Mucosa of rectum (tissue), 2 donors: ENCODE data around the gene MIPOL1.
"Not testable (repeated sequence)": the region's sequence is repeated elsewhere in the genome, so short reads cannot be mapped to it uniquely, and the experiment has no call there.

Source experiments
- H3K27ac ChIP-seq, 2 donors: one replicate each; pipeline ENCODE4 v1.7.0; 2013; ENCODE audit warnings: inconsistent platforms in 2 of 2, low read depth in 2 of 2, low read length in 2 of 2
- H3K27me3 ChIP-seq, 2 donors: one replicate each; pipeline ENCODE4 v1.7.0; 2013; ENCODE audit warnings: low read length in 2 of 2; ENCODE audit not compliant: control insufficient read depth in 2 of 2, insufficient read depth in 2 of 2
- H3K36me3 ChIP-seq, 2 donors: one replicate each; pipeline ENCODE4 v1.7.0; 2013; ENCODE audit warnings: low read length in 2 of 2; ENCODE audit not compliant: control insufficient read depth in 2 of 2, insufficient read depth in 2 of 2
- H3K4me1 ChIP-seq, 2 donors: one replicate each; pipeline ENCODE4 v1.7.0; 2013; ENCODE audit warnings: low read length in 2 of 2, mild to moderate bottlenecking in 1 of 2; ENCODE audit not compliant: control insufficient read depth in 2 of 2, insufficient read depth in 2 of 2
- H3K4me3 ChIP-seq, 2 donors: one replicate each; pipeline ENCODE4 v1.7.0; 2013; ENCODE audit warnings: low read length in 2 of 2
- H3K9ac ChIP-seq, 2 donors: one replicate each; pipeline ENCODE4 v1.7.0; 2013; ENCODE audit warnings: low read length in 2 of 2, low read depth in 1 of 2, mild to moderate bottlenecking in 1 of 2
- H3K9me3 ChIP-seq, 2 donors: one replicate each; pipeline ENCODE4 v1.7.0; 2013; ENCODE audit warnings: low read length in 2 of 2; ENCODE audit not compliant: control insufficient read depth in 2 of 2
- donor health status: healthy.
- donor health status: Normal muscosa, but diverticular disease.

The MIPOL1 gene

GRCh38 chr14:37546621-37547447 is 349.1 kb downstream of the MIPOL1 start:
- Histone ChIP-seq H3K36me3 (no peaks in the 10 kb centered on the region), H3K27me3 (no peaks in the 10 kb centered on the region), H3K4me3 (peak overlapping the region; percentile 5 to 29), H3K4me1 (no peaks in the 10 kb centered on the region), H3K9ac (no peak overlapping the region), H3K27ac (no peak overlapping the region), H3K9me3 (no peaks in the 10 kb centered on the region)

GRCh38 chr14:37550511-37550910 is 352.8 kb downstream of the MIPOL1 start:
- Histone ChIP-seq H3K4me1 (no peaks in the 10 kb centered on the region), H3K36me3 (no peaks in the 10 kb centered on the region), H3K4me3 (no peak overlapping the region), H3K27ac (no peak overlapping the region), H3K9ac (no peak overlapping the region), H3K9me3 (no peaks in the 10 kb centered on the region), H3K27me3 (no peaks in the 10 kb centered on the region)

DNA sequence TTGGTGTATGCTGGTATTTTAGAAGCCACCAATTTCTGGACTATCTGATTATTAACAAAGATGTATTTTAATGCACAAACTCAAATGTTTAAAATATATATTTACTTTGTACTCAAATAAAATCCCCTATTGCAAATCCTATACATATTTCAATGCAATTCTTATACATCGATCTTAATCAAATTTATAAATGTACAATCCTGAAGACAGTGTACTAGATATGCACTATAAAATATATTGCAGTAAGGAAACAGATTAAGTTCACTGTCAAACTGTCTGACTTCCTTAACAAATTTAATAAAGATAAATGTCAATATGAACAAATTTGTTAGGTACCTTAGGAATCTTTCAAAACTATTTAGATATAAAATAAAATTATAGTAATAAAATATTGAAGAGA is 353.4 kb downstream of the MIPOL1 start:
- no peaks in the 10 kb centered on the region for H3K27me3 ChIP-seq
- no peak overlapping the region for H3K27ac ChIP-seq
- H3K9me3 ChIP-seq = no peaks in the 10 kb centered on the region
- no peaks in the 10 kb centered on the region for H3K4me1 ChIP-seq
- H3K9ac ChIP-seq = no peak overlapping the region
- no peak overlapping the region for H3K4me3 ChIP-seq
- H3K36me3 ChIP-seq = no peaks in the 10 kb centered on the region

GRCh38 chr14:37553935-37554550 is 356.3 kb downstream of the MIPOL1 start:
- Histone ChIP-seq H3K36me3 (no peaks in the 10 kb centered on the region), H3K27me3 (no peaks in the 10 kb centered on the region), H3K27ac (no peak overlapping the region), H3K9me3 (no peaks in the 10 kb centered on the region), H3K4me3 (no peak overlapping the region), H3K4me1 (no peaks in the 10 kb centered on the region), H3K9ac (no peak overlapping the region)

DNA sequence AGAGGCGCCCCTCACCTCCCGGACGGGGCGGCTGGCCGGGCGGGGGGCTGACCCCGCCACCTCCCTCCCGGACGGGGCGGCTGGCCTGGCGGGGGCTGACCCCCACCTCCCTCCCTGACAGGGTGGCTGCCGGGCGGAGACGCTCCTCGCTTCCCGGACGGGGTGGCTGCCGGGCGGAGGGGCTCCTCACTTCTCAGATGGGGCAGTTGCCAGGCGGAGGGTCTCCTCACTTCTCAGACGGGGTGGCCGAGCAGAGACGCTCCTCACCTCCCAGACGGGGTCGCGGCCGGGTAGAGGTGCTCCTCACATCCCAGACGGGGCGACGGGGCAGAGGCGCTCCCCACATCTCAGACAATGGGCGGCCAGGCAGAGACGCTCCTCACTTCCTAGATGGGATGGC is 357.9 kb downstream of the MIPOL1 start:
- H3K9me3 ChIP-seq, H3K4me3 ChIP-seq, H3K9ac ChIP-seq, H3K4me1 ChIP-seq, H3K36me3 ChIP-seq, H3K27ac ChIP-seq, H3K27me3 ChIP-seq: not testable (repeated sequence)

DNA sequence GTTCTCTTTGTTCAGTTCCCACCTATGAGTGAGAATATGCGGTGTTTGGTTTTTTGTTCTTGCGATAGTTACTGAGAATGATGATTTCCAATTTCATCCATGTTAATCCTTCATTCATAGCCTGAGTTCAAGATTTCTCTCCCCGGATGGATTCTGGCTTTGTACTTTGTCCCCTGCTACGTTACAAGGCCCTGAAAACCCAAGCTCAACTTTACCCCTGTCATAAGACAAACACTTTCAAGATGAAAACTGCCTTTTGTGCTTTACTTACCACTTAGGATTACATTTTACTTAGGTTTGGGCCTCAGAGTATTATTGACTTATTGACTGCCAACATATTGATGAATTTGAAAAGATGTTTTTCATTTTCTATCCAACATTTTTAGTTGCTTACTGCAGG is 361.0 kb downstream of the MIPOL1 start:
- Histone ChIP-seq H3K9me3 (no peaks in the 10 kb centered on the region), H3K4me3 (no peak overlapping the region), H3K27ac (no peak overlapping the region), H3K36me3 (no peaks in the 10 kb centered on the region), H3K9ac (no peak overlapping the region), H3K27me3 (no peaks in the 10 kb centered on the region), H3K4me1 (peaks cover 2 to 7% of the 10 kb centered on the region in 2 donors)

GRCh38 chr14:37559386-37559785 is 361.6 kb downstream of the MIPOL1 start:
- Histone ChIP-seq H3K4me3 (no peak overlapping the region), H3K9ac (no peak overlapping the region), H3K4me1 (peaks cover 2 to 11% of the 10 kb centered on the region in 2 donors), H3K27ac (no peak overlapping the region), H3K9me3 (no peaks in the 10 kb centered on the region), H3K36me3 (no peaks in the 10 kb centered on the region), H3K27me3 (no peaks in the 10 kb centered on the region)

DNA sequence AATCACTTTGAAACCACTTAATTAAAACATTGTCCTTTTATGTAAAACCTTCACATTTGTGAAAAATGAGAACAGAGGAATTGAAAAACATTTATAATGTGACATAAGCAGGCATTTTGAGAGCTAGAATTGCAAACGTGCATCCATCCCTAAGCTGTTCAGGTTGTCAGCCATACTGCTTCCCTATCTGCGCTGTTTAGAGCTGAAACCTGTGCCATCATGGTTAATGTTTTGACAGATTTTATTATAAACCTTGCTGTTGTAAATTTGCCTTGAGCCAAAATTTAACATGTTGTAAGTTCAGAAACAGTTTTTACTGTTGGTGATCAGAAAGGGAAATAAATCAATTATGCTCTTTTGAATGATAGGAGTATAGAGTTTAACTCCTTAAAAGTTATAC is 365.5 kb downstream of the MIPOL1 start:
- Histone ChIP-seq H3K4me1 (peaks cover 10 to 16% of the 10 kb centered on the region in 2 donors), H3K27me3 (no peaks in the 10 kb centered on the region), H3K36me3 (no peaks in the 10 kb centered on the region), H3K9ac (no peak overlapping the region), H3K9me3 (no peaks in the 10 kb centered on the region), H3K27ac (peak overlapping the region in 1 of 2 donors; percentile 60), H3K4me3 (peak overlapping the region in 1 of 2 donors; percentile 69)

GRCh38 chr14:37565550-37565949 is 367.8 kb downstream of the MIPOL1 start:
- peaks cover 10 to 16% of the 10 kb centered on the region in 2 donors for H3K4me1 ChIP-seq
- peak overlapping the region; percentile 38 to 63 for H3K27ac ChIP-seq
- no peaks in the 10 kb centered on the region for H3K36me3 ChIP-seq
- H3K27me3 ChIP-seq = no peaks in the 10 kb centered on the region
- peak overlapping the region; percentile 41 to 70 for H3K9ac ChIP-seq
- H3K9me3 ChIP-seq = no peaks in the 10 kb centered on the region
- peak overlapping the region in 1 of 2 donors; percentile 69 for H3K4me3 ChIP-seq

GRCh38 chr14:37566811-37567371 is 369.2 kb downstream of the MIPOL1 start:
- peak overlapping the region; percentile 79 to 84 for H3K27ac ChIP-seq

More at GRCh38 chr14:37566811-37567371, 369.2 kb downstream of the MIPOL1 start:
- peak overlapping the region; percentile 59 to 79 for H3K4me3 ChIP-seq
- no peaks in the 10 kb centered on the region for H3K9me3 ChIP-seq
- no peaks in the 10 kb centered on the region for H3K36me3 ChIP-seq
- H3K4me1 ChIP-seq = peaks cover 8 to 13% of the 10 kb centered on the region in 2 donors
- no peaks in the 10 kb centered on the region for H3K27me3 ChIP-seq
- peak overlapping the region; percentile 65 to 70 for H3K9ac ChIP-seq
